HUES48 (cell line): Measurements from ENCODE around the gene SEC23A.

Experiments
- H3K27ac ChIP-seq: one replicate; pipeline ENCODE4 v1.7.0; 2013; ENCODE audit warnings: low read depth, low read length, inconsistent platforms
- H3K27me3 ChIP-seq: 2 replicates; pipeline ENCODE4 v1.6.1; 2013; ENCODE audit warnings: mild to moderate bottlenecking, low read length; ENCODE audit not compliant: control insufficient read depth, insufficient read depth
- H3K36me3 ChIP-seq: 2 replicates; pipeline ENCODE4 v1.6.1; 2013; ENCODE audit warnings: low read length; ENCODE audit not compliant: control insufficient read depth, insufficient read depth
- H3K4me1 ChIP-seq: 2 replicates; pipeline ENCODE4 v1.6.1; 2013; ENCODE audit warnings: mild to moderate bottlenecking, low read length; ENCODE audit not compliant: control insufficient read depth, insufficient read depth
- H3K4me3 ChIP-seq: 2 replicates; pipeline ENCODE4 v1.5.1; 2013; ENCODE audit warnings: mild to moderate bottlenecking, low read depth, low read length
- H3K9ac ChIP-seq: 2 replicates; pipeline ENCODE4 v1.6.1; 2013; ENCODE audit warnings: mild to moderate bottlenecking, low read depth, low read length, moderate library complexity
- H3K9me3 ChIP-seq: 2 replicates; pipeline ENCODE4 v1.6.1; 2013; ENCODE audit warnings: low read length; ENCODE audit not compliant: control insufficient read depth, insufficient read depth

The SEC23A gene

DNA sequence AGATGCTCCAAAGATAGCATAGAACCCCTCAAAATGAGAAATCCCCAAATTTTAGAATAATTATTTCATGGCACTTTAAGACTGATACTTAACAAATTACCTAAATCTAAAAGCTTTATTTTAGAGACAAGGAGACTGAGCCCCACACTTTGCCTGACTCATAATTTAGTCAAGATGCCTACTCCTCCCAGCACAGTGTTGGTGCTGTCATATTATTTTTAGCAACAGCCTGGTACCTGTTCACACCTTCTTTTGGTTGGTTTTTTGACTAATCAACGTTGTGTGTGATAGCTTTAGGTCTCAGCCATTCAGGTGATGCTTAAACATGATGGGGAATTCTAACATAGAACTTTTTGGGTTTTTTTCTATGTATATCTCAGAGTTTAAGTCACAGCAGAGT, 120.2 kb downstream of the SEC23A start:
- no peaks in the 10 kb centered on the region for H3K36me3 ChIP-seq
- H3K27ac ChIP-seq: no peak overlapping the region
- H3K27me3 ChIP-seq: no peaks in the 10 kb centered on the region
- H3K9ac ChIP-seq: no peak overlapping the region
- H3K4me3 ChIP-seq: no peak overlapping the region
- no peaks in the 10 kb centered on the region for H3K4me1 ChIP-seq
- H3K9me3 ChIP-seq: no peaks in the 10 kb centered on the region

DNA sequence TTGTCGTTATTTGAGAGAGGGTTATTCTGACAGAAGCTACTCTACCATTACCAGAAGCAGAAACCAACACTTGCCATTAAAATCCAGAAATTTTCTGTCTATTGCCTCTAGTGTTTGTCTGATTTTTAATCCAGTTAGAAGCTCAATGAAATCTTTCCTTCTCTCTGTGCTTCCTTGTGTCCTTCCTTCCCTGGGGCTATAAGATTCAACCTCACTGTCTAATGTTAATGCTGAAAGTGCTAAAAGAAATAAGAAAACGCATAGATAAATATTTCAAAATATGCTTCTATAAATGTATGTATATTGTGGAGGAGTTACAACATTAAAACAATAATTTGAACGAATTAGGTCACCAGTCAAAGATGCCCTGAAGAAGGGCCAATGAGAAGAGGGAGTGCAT, 120.8 kb downstream of the SEC23A start:
- Histone ChIP-seq H3K4me3 (no peak overlapping the region), H3K9me3 (no peaks in the 10 kb centered on the region), H3K4me1 (no peaks in the 10 kb centered on the region)

More for the DNA sequence above, 120.8 kb downstream of the SEC23A start:
- H3K36me3 ChIP-seq: no peaks in the 10 kb centered on the region
- no peak overlapping the region for H3K9ac ChIP-seq
- H3K27ac ChIP-seq: no peak overlapping the region
- no peaks in the 10 kb centered on the region for H3K27me3 ChIP-seq
